ENCODE data around the gene PKNOX2. TPM values are rescaled to one million over a fixed set of nuclear protein-coding genes. Genes with fewer than 3 reads are reported as not detected.

Gene PKNOX2
- total RNA-seq, 1 donor from 2014 or later, result 5.8 TPM

DNA sequence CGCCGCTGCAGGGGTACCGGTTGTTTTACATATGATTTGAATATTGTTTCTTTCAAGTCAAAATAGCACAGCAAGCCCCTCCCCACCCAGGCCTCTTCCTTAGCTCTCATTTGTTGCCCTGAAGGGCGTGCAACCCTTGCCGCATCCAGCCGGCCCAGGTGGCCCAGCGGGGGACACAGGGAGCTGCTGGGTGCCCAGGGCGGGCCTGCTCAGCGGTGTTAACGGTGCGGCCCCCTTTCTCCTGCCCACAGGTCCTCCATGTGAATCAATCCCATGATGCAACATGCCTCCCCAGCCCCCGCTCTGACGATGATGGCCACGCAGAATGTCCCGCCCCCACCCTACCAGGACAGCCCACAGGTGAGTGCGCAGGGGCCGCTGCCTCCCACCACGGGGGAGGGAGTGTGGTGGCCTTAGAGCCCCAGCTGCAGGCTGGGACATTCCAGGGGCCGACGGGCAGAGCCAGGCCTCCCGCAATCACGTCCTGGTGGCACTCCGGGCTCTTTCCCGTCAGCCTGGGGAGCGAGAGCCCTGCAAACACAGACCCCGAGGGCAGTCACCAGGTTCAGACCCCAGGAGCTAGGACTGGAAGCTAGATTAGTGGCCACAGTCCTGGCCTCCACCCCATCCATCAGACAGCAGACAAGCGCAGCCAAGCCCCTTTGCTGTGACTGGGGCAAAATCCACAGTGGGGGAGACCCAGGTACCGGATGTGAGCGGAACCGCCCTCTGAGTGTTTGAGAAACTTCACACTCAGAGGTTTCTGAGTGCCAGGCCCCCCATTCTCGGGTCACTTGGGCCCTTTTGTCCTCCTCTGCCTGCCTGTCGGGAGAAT lies 186.7 kb downstream of the PKNOX2 start:
- no peak for DNase-seq

DNA sequence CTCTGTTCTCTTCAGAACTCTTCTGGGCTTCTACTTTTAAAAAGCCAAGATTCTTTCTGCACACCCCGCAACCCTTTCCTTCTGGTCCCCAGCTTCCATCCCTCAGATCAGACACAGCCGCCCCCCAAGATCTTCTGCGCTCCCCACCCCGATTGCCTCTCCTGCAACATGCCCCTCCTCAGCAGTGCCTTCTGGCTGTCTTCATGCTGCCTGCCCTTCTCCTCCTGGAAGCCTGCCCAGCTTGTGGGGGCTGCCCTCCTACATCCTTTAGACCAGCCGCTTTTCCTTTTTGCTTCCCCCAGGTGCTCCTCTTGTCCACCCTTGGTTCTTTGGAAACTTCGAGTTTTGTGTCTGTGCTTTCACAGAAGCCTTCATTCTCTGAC lies 187.3 kb downstream of the PKNOX2 start:
- DNase-seq (no peak), ATAC-seq (ENCODE audit: poor library complexity) (no peak)
- intact Hi-C loops (cut with DNase I), result no loop called here

More for the DNA sequence above, 186.7 kb downstream of the PKNOX2 start:
- intact Hi-C loops (cut with DNase I), result no loop called here
- no peak for ATAC-seq (ENCODE audit: poor library complexity)

DNA sequence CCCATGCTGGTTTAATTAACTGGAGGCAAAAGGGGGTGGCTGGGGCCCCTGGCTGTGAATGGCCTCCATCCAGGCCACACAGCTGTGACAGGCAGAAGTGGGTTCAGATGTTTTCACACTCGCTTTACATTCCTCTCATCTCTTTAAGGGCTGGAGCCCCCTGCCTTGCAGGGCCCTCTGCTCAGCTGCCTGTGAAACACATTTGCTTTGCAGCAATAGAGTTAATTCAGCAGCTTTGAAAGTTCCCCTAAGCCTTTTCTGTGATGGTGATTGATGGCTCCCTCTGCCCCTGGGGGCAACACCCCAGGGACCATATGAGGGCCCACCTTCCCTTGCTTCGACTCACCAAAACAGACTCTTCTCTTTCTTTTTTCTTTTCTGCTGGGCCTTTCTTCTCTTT lies 192.2 kb downstream of the PKNOX2 start:
- ATAC-seq (ENCODE audit: poor library complexity), result no peak
- intact Hi-C loops (cut with DNase I), result no loop called here

DNA sequence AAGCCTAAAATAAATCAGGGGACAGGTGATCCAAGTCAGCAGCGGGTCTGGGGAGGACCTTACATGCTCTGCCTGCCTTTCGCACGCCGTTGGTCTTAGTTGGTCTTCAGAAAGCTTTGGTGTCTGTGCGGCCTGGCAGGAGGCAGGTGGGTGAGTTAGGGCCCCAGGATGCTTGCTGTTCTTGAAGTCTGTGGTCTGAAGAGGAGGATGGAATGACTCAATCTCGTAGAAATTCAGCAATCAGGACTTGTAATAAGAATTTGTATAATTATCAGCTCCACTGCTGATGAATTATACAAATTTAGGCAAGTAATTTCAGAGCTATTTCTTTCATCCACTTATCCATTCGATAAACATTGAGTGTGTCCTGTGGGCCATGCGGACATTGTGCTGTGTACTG lies 193.0 kb downstream of the PKNOX2 start:
- DNase-seq, result no peak
- intact Hi-C loops (cut with DNase I), result no loop called here
- no peak for ATAC-seq (ENCODE audit: poor library complexity)

More for the DNA sequence above, 192.2 kb downstream of the PKNOX2 start:
- no peak for DNase-seq

DNA sequence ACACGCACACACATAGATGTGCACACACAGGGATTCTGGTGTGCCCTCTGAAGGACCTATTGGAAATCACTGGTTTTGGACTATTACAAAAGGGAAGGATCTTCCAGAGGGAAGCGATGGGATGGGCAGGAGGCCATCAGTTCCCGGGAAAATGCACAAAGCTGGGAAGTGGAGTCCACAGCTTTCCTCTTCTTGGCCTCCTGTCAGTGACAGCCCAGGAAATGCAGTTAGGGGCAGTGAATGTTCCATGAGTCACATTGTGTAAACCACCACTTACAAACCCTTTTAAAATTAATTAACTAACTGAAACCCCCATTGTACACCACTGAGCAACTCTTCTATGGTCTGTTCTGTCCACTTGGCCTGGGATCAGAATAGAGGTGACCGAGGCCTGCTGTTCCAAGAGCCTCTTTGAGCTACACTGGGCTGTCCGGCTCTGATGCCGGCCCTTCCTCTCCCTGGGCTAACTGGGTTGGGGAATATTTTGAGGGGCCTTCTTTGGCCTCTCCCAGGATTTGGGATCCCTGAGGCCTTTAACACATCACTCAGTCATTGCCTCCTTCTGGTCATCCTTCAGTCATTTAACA lies 193.8 kb downstream of the PKNOX2 start:
- DNase-seq (no peak), ATAC-seq (ENCODE audit: poor library complexity) (no peak)
- intact Hi-C loops (cut with DNase I), result no loop called here

DNA sequence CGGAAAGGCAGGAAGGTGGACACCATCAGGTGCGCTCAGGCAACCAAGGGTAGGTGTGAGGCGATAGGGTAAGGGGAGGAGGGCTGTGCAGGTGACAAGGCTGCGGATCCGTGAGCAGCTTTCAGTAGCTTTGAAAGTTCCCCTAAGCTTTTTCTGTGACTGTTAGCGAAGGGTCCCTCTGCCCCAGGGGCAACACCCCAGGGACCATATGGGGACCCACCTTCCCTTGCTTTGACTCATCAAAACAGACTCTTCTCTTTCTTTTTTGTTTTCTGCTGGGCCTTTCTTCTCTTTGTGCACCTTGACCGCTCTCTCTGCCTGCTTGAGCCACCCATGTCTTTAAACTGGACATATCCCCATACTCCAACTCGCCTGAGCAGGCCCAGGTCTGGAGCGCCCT lies 194.6 kb downstream of the PKNOX2 start:
- ATAC-seq (ENCODE audit: poor library complexity) (no peak), DNase-seq (no peak)
- intact Hi-C loops (cut with DNase I), result no loop called here

DNA sequence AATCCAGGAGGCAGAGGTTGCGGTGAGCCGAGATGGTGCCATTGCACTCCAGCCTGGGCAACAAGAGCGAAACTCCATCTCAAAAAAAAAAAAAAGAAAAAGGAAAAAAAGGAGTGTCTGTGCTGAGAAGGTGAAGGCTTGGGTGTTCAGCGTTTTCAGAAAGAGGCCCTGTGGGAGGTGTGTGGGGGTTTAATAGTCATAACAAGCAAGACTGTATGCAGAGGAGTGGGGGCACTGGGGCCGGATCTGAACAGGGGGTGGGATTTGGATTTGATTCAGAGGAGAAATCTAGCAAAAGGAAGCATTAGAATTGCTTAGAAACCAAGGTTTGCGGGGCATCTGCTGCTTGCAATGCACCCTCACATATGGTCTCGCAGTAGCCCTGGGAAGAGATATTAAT lies 195.5 kb downstream of the PKNOX2 start:
- DNase-seq, result no peak
- intact Hi-C loops (cut with DNase I), result no loop called here
- ATAC-seq (ENCODE audit: poor library complexity), result no peak

DNA sequence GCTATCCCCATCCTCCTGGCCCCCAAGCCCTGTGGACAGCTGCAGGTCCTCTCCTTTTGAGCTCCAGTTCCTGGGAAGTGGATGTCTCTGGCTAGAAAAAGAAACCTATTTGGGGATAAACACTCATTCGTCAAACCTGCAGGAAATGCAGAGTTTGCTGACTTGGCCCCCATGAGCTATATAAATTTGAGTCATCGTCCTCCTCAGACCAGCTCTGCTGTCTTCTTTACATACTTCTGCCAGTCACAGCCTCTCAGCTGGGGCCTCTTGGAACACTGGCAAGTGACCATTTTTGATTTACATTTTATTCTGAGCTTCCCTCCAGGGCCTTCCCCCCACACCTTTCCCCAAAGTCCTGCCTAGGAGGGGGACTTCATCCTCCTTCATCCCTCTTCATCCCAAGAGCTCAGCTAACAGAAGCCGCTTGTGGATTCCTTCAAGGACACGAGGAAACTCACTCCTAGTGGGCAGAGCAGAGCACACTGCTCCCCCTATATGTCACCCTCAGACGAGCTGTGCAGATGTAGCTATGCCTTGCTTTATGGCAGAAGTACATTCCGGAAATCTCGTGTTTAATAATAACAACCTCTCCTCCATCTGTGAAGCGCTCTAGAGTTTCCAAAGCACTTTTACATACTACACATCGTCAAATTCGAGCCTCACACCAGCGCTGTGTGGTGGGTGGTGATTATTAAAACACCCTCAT lies 199.7 kb downstream of the PKNOX2 start:
- no peak for DNase-seq
- intact Hi-C loops (cut with DNase I), result no loop called here
- ATAC-seq (ENCODE audit: poor library complexity), result no peak

DNA sequence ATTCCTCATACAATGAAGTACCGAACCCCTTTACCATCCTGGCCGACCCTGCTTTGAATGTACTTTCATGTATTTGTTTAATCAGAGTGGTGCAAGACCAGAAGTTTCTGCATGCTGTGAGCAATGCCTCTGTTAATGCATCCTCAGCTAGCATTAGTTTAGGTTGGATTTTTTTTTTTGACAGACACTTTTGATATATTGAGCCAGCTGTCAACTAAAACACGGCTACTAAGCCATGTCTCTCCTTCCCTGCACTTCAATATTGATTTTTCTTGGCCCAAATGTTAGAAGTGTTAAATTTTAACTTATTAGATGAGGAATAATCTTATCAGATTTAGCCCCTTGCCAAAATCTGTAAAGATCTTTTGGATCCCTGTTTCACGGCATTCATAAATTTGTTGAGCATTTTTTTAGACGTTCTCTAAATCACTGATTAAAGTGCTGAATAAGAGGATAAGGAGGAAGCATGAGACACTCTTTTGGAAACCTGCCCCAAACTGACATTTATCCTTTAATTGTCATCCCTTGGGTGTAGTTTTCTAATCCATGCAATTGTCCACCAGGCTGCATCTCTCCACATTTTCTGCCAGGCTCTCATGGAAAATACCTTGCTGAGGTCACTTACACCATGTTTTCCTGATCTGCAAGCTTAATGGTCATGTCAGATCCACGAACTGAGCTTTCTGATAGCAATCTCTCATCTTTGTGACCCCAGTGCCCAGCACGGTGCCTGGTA lies 200.8 kb downstream of the PKNOX2 start:
- intact Hi-C loops (cut with DNase I), result no loop called here
- ATAC-seq (ENCODE audit: poor library complexity) (no peak), DNase-seq (no peak)

DNA sequence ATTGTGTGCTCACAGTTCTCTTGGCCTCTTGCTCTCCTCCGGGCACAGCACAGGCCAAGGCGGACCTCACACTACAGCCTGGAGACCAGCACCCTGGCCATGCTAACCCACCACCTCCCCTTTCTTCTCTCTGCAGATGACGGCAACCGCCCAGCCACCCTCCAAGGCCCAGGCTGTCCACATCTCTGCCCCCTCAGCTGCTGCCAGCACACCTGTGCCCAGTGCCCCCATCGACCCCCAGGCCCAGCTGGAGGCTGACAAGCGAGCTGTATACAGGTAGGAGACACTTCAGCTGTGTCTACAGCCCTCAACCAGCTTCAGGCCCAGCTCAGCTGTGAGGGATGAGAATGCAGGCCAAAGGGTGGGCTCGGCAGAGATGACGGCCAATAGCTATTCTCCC lies 203.2 kb downstream of the PKNOX2 start:
- intact Hi-C loops (cut with DNase I), result no loop called here
- no peak for DNase-seq
- no peak for ATAC-seq (ENCODE audit: poor library complexity)

DNA sequence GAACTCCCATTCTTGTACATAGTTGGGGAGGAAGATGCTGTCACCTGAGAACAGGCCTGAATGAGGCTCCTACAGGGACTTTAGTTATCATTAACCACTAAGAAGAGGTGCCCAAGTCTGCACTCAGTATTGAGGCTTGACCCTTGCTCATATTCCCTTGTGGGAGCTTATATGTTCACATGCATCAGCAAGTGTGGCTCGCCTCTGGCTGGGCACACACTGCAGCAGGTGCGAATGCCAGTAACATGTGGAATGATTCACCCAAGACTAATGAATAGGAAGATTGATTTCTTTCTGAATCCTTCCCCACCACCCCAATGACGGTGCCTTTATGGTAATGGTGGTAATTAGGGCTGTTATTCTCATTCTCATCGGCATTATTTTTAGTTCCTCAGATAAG lies 204.2 kb downstream of the PKNOX2 start:
- intact Hi-C loops (cut with DNase I), result no loop called here
- DNase-seq (no peak), ATAC-seq (ENCODE audit: poor library complexity) (no peak)

DNA sequence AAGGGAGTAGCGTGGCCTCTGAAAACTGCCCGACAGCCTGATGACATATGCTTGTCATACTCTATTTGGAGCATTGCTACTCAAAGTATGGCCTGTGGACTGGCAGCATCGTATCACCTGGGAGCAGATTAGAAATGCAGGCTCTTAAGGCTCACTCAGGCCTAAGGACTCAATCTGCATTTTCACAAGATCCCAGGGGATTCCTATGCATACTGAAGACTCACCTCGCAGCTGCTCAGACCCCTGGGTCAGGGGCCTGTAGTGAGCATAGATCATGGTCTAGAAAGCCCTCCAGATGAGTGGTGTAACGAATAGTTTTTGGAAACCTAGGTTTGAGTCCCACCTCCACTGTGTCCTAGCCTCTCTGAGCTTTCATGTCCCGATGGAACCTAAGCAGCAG lies 205.3 kb downstream of the PKNOX2 start:
- intact Hi-C loops (cut with DNase I), result no loop called here
- no peak for DNase-seq
- ATAC-seq (ENCODE audit: poor library complexity), result no peak

DNA sequence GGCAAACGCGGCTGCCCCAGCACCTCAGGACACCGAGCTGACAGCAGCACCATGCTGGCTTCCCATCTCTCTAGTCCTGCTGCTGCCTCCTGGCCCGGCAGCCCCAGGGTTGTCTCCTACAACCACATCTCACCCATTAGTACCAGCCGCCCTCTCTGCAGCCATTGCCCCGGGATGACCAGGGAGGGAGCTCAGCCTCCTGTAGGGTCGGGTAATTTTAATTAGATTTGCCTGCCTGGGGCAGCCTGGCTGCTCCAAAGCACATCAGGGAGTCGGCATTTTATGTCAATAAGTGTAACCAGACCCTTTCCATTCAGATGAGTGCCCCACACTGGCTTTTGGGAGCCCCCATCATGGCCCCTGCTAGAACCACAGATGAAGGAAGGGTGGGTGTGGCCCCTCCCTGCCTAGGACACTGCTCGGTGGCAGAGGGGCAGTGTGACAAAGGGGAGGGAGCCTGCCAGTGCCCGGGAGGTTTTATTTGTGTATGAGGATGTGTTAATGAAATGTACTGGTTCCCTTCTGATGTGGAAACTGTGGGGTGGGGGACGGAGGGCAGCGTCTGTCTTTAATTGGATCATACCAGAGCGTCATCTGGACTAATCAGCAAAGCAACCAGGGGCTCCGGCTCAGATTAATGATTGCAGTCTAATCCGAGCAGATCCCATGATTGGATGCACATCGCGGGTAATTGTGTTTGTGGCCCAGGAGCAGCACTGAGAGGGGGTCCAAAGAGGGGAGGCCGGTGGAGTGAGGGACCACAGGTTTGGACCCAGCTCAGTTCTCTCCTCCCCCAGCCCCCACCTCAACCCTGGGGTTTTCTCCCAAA lies 206.2 kb downstream of the PKNOX2 start:
- intact Hi-C loops (cut with DNase I), result no loop called here
- no peak for ATAC-seq (ENCODE audit: poor library complexity)
- no peak for DNase-seq

DNA sequence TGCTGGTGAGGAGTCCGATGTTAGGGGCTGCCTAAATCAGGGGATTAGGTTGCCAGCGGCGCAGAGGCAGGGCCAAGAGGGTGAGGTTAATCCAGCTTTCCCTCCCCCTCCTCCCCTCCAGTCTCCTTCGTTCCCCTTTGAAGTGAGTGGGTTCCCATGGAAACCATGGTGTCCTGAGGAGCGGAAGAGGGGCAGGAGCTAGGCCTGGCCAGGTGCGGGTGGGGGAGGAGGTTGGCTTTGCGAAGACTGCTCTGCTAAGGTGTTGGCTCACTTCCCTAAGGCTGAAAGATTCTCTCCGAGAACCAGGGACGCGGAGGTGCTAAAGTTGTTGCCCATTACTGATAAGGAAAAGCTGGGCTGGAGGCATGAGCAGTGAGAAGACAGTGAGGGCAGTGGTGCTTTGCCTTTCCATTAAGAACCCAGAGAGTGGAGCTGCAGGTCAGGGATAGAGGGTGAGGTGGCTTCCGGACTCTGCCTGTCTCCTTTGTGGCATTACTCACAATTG lies 206.9 kb downstream of the PKNOX2 start:
- DNase-seq, result no peak
- intact Hi-C loops (cut with DNase I), result no loop called here
- no peak for ATAC-seq (ENCODE audit: poor library complexity)

DNA sequence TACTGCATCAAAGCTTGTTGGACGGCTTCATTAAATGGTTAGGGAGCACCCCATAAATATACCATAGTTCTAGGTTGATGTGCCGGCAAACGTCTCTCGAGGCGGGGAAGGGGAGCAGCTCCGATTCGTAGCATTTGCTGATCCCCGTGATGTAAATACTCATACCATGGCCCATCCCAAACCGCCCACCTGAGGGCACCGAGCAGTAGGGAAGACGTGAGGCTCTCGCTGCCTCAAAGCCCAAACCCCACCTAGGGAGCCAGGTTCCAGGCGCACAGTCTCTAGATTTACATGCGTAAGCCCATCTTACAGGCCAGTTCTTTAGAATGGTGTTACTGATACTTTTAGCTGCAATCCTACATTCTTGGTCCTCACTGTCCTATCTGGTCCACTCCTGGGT lies 207.5 kb downstream of the PKNOX2 start:
- no peak for ATAC-seq (ENCODE audit: poor library complexity)
- intact Hi-C loops (cut with DNase I), result no loop called here

DNA sequence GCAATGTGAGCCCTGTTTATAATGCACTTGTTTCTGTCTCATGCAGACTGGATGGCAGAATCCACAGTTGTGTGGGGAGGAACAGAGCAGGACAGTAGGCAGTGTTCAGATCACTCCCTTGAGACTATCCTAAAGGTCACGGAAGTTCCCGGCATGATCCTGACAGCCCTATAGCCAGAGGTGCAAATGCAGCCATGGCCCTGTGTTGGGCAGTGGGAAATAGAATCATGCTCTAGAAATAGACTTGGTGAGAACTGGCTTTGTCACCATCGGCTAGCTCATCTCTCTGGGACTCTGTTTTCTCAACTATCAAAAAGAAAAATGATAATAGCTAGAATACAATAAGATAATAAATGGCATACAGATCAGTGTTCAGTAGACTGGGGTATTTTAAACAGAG lies 208.4 kb downstream of the PKNOX2 start:
- ATAC-seq (ENCODE audit: poor library complexity) (no peak), DNase-seq (no peak)
- intact Hi-C loops (cut with DNase I), result no loop called here

More for the DNA sequence above, 207.5 kb downstream of the PKNOX2 start:
- no peak for DNase-seq

DNA sequence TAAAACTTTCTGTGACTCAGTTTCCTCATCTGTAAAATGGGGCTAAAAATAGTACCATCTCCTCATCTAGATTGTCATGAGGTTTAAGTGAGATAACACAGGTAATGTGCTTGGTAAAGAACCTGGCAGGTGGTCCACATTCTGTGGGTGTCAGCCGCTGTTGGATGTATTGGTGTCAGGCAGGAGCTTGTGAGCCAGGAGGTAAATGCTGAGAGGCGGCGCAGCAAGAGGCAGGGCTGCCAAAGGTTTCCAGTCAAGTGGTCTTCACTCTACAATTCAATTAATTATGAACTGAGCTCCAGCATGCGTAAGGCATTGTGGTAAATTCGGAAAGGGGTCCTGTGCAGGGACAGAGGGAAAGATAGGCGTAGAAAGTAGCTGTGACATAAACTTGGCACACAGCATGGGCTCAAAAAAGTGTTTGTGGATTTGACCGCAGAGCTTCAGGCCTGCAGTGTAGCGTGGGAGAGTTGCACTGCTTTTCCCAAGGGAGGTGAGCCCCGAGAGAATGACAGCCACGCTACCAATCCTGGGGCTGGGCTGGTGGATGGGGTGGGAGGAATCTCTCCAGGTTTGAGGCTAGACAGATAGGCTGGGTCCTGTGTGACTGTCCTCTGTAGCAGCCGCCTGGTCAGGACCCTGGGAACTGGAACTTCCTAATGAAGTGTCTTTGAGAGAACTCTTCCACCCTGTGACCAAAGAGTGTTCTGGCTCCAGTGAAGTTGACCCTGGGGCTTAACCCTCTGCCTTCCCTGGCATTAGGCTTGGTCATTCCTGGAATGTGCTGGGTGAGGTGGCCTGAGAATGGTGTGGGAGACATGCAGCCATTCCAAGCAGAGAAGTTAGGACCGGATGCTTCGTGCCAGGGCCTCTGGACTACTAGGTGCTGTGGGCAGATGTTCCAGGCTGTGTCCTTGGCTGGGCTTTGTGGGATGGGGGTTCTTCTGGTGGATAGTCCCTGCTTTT lies 209.2 kb downstream of the PKNOX2 start:
- peak; percentile 7 for ATAC-seq (ENCODE audit: poor library complexity)
- no peak for DNase-seq
- intact Hi-C loops (cut with DNase I), result no loop called here
